Keratinocyte (primary cell): ENCODE data around the gene MAGI1.

ENCODE experiments used
- CTCF ChIP-seq, 3 experiments: IDR thresholded peaks in 1 of 3; conservative IDR thresholded peaks in 1 of 3; optimal IDR thresholded peaks in 1 of 3; 2 replicates in 2 of 3; 3 replicates in 1 of 3; pipeline versions ENCODE3 to v1.5.1; 2011; ENCODE audit warnings: low read length in 3 of 3, mild to moderate bottlenecking in 3 of 3, moderate library complexity in 2 of 3, control low read depth in 1 of 3, inconsistent platforms in 1 of 3; ENCODE audit not compliant: insufficient read depth in 2 of 3; ENCODE audit errors: extremely low read depth in 1 of 3
- EZH2 ChIP-seq: IDR thresholded peaks from one replicate; pipeline ENCODE4 v1.6.1; 2012; ENCODE audit warnings: inconsistent platforms, mild to moderate bottlenecking, low read length, moderate library complexity

DNA sequence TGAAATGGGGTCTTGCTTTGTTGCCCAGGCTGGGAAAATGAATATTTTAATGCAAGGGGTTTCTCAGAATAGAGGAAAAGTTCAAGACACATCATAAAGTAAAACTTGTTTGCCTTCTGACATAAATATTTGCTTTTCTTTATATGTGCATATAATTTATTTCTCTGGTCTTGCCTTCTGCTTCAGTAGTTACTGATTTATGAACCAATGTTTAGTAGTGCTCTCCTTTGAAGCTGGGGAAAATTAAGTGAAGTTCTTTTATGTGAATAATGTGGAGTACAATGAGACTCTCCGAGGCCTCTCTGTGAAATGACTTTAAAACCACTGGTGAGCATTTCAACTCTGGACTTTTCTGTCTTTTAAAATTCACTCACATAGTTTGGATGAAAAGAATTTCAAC lies 55.6 kb downstream of the MAGI1 start:
- TF ChIP-seq EZH2 (no peak), CTCF (optimal IDR thresholded peaks at IDR 0.05 in 1 of 3, IDR thresholded peaks at IDR 0.05 in 1 of 3, conservative IDR thresholded peaks at IDR 0.05 in 1 of 3; ENCODE audit: extremely low read depth in 1 of 3, insufficient read depth in 2 of 3, low read length in 3 of 3) (no peak)
